Measurements from ENCODE around the gene TOLLIP.

DNA sequence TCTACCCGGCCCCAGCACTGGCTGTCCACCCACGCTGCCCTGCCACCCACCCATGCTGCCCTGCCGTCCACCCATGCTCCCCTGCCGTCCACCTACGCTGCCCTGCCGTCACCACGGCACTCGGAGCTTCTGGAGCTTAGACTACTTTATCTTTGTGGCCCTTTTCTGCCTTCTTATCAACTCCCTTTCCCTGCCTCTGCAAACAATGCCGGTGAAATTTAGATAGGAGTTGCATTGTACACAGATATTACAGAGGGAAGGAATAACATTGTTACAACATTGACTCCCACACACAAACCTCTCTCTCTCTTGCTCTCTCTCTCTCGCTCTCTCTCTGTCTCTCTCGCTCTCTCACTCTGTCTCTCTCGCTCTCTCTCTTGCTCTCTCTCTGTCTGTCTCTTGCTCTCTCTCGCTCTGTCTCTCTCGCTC, 46.6 kb upstream of the TOLLIP start:
- TF ChIP-seq, protein P1, sequence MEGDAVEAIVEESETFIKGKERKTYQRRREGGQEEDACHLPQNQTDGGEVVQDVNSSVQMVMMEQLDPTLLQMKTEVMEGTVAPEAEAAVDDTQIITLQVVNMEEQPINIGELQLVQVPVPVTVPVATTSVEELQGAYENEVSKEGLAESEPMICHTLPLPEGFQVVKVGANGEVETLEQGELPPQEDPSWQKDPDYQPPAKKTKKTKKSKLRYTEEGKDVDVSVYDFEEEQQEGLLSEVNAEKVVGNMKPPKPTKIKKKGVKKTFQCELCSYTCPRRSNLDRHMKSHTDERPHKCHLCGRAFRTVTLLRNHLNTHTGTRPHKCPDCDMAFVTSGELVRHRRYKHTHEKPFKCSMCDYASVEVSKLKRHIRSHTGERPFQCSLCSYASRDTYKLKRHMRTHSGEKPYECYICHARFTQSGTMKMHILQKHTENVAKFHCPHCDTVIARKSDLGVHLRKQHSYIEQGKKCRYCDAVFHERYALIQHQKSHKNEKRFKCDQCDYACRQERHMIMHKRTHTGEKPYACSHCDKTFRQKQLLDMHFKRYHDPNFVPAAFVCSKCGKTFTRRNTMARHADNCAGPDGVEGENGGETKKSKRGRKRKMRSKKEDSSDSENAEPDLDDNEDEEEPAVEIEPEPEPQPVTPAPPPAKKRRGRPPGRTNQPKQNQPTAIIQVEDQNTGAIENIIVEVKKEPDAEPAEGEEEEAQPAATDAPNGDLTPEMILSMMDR (IDR thresholded peaks at IDR 0.05; ENCODE audit: low read length) = no peak
- TF ChIP-seq EZH2 (IDR thresholded peaks at IDR 0.05; ENCODE audit: borderline replicate concordance, low read length) = no peak

Data from OCI-LY1 (cell line).